B cell (primary cell): ENCODE data around the gene MLH1. TPM values are rescaled to one million over a fixed set of nuclear protein-coding genes. Genes with fewer than 3 reads are reported as not detected.

Experiments
- ATAC-seq: fragments of 200-7000 bp; cut with Tn5 transposase; one replicate; pipeline ENCODE4 v1.10.0; 2021; ENCODE audit warnings: low read depth, mild to moderate bottlenecking, moderate number of reproducible peaks, moderate library complexity
- CTCF ChIA-PET: fragments of 350-600 bp; sonication (Branson Sonifier 250); formaldehyde crosslinking; loops from one replicate; lab custom pipeline; 2021; ENCODE audit warnings: antibody characterized with exemption, inconsistent platforms; lab: Charles Lee
- POLR2A ChIA-PET: fragments of 350-600 bp; sonication (Branson Sonifier 250); formaldehyde crosslinking; loops from one replicate; lab custom pipeline; 2021; ENCODE audit warnings: antibody characterized with exemption; lab: Charles Lee
- DNase-seq: peaks from one replicate; pipeline ENCODE4 v3.0.0; 2013
- H2AFZ ChIP-seq: 2 replicates; pipeline ENCODE4 v1.6.1; 2012; ENCODE audit warnings: mild to moderate bottlenecking, low read depth, low read length; ENCODE audit not compliant: insufficient read depth, poor library complexity, severe bottlenecking
- H3K27ac ChIP-seq, 2 donors: 1 replicate in 1 of 2; 2 replicates in 1 of 2; pipeline ENCODE4 v1.5.1; 2012 to 2013; ENCODE audit warnings: low read length in 2 of 2, mild to moderate bottlenecking in 2 of 2, moderate library complexity in 1 of 2
- H3K27me3 ChIP-seq, 4 experiments: fragments of 200-600 bp in 1 of 4; sonication (generic) in 1 of 4; replicated peaks in 1 of 4; 1 replicate in 2 of 4; 2 replicates in 2 of 4; pipeline versions ENCODE4 v1.6.1 to v1.7.0; 2013 to 2016; ENCODE audit warnings: low read length in 3 of 4, mild to moderate bottlenecking in 2 of 4, mixed read lengths in 1 of 4, moderate library complexity in 1 of 4; ENCODE audit not compliant: insufficient read depth in 4 of 4, control insufficient read depth in 3 of 4; ENCODE audit errors: control extremely low read depth in 1 of 4
- H3K36me3 ChIP-seq, 2 experiments: replicated peaks in 1 of 2; 1 replicate in 1 of 2; 2 replicates in 1 of 2; pipeline versions ENCODE4 v1.6.1 to v1.7.1; 2013; ENCODE audit warnings: low read length in 1 of 2; ENCODE audit not compliant: insufficient read depth in 2 of 2, control insufficient read depth in 1 of 2; ENCODE audit errors: control extremely low read depth in 1 of 2, extremely low read depth in 1 of 2
- H3K4me1 ChIP-seq, 2 donors: fragments of 200-600 bp in 1 of 2; sonication (generic) in 1 of 2; 1 replicate in 1 of 2; 2 replicates in 1 of 2; pipeline versions ENCODE4 v1.5.1 to v1.6.1; 2013 to 2017; ENCODE audit warnings: low read length in 2 of 2; ENCODE audit not compliant: control insufficient read depth in 2 of 2, insufficient read depth in 2 of 2
- H3K4me2 ChIP-seq: replicated peaks from 2 replicates; pipeline ENCODE3; 2012; ENCODE audit warnings: mild to moderate bottlenecking, low read depth, low read length; ENCODE audit not compliant: poor library complexity, severe bottlenecking
- H3K4me3 ChIP-seq, 5 experiments: fragments of 200-600 bp in 1 of 5; sonication (generic) in 1 of 5; 1 replicate in 3 of 5; 2 replicates in 2 of 5; pipeline versions ENCODE4 v1.5.1 to v1.7.0; 2011 to 2016; ENCODE audit warnings: low read length in 4 of 5, mild to moderate bottlenecking in 4 of 5, low read depth in 2 of 5, control low read depth in 1 of 5, moderate library complexity in 1 of 5; ENCODE audit not compliant: insufficient read depth in 1 of 5; ENCODE audit errors: control extremely low read depth in 1 of 5, extremely low read depth in 1 of 5
- H3K79me2 ChIP-seq: fragments of 200-600 bp; sonication (generic); one replicate; pipeline ENCODE4 v1.6.0; 2016; ENCODE audit warnings: low read length; ENCODE audit not compliant: control insufficient read depth, insufficient read depth
- H3K9ac ChIP-seq: fragments of 200-600 bp; sonication (generic); 2 replicates; pipeline ENCODE4 v1.6.1; 2017; ENCODE audit warnings: mild to moderate bottlenecking, low read length, moderate library complexity
- H3K9me3 ChIP-seq, 3 donors: one replicate each; pipeline versions ENCODE4 v1.6.1 to v1.7.1; 2013; ENCODE audit warnings: low read length in 2 of 3; ENCODE audit not compliant: control insufficient read depth in 2 of 3, insufficient read depth in 1 of 3; ENCODE audit errors: control extremely low read depth in 1 of 3
- H4K20me1 ChIP-seq: 2 replicates; pipeline ENCODE4 v1.6.0; 2012; ENCODE audit warnings: mild to moderate bottlenecking, low read length; ENCODE audit not compliant: insufficient read depth, control insufficient read depth, poor library complexity, severe bottlenecking
- H3K27ac Mint-ChIP-seq: one replicate; pipeline ENCODE4 v1.8.0; 2021; ENCODE audit warnings: mixed read lengths
- H3K27me3 Mint-ChIP-seq: one replicate; pipeline ENCODE4 v1.8.0; 2021; ENCODE audit warnings: mixed read lengths
- H3K4me1 Mint-ChIP-seq: one replicate; pipeline ENCODE4 v1.8.0; 2021; ENCODE audit warnings: mixed read lengths
- H3K4me3 Mint-ChIP-seq: one replicate; pipeline ENCODE4 v1.8.0; 2021; ENCODE audit warnings: mixed read lengths
- H3K9me3 Mint-ChIP-seq: one replicate; pipeline ENCODE4 v1.8.0; 2022; ENCODE audit warnings: mixed read lengths; ENCODE audit not compliant: insufficient read depth
- CTCF ChIP-seq: fragments of 200-600 bp; IDR thresholded peaks from one replicate; pipeline ENCODE4 v1.8.0; 2022; ENCODE audit warnings: antibody characterized with exemption, mild to moderate bottlenecking
- EZH2 ChIP-seq: IDR thresholded peaks from 2 replicates; pipeline ENCODE4 v1.6.1; 2012; ENCODE audit warnings: borderline replicate concordance, low read depth, mild to moderate bottlenecking, moderate library complexity, low read length; ENCODE audit not compliant: insufficient read depth, poor library complexity, severe bottlenecking
- WGBS: methylation state at CpG from one replicate; pipeline ENCODE4 v1.1.5; 2013; ENCODE audit warnings: missing lambda C conversion rate; ENCODE audit not compliant: insufficient coverage; 5-methylcytosine and 5-hydroxymethylcytosine counted together
- intact Hi-C: fragments of 100-400 bp; cut with micrococcal nuclease; formaldehyde crosslinking; loops from one replicate; pipeline ENCODE4 v1.10.0; 2022
- polyA minus RNA-seq: library from RNA; depleted of rRNA, polyadenylated mRNA; stranded (reverse); fragments of >200 nt; gene quantifications from 2 replicates; pipeline ENCODE4 v1.2.3, GENCODE V29; 2012
- polyA plus RNA-seq: library from polyadenylated mRNA; depleted of rRNA; stranded (reverse); fragments of >200 nt; gene quantifications from 2 replicates; pipeline ENCODE4 v1.2.3, GENCODE V29; 2012
- total RNA-seq, 2 donors: library from RNA; stranded (reverse); fragments of 120-200 nt in 1 of 2; gene quantifications; 1 replicate in 1 of 2; 2 replicates in 1 of 2; pipeline versions ENCODE4 v1.2.3 to v1.2.4, GENCODE V29; 2013 to 2022

The MLH1 gene
- total RNA-seq, result 38.5 and 46.3 TPM in 2 replicates
- total RNA-seq (2013), result 59.8 TPM
- 22.4 and 26.1 TPM in 2 replicates for polyA plus RNA-seq
- 62.8 and 67.2 TPM in 2 replicates for polyA minus RNA-seq

GRCh38 chr3:36993326-36994283 lies at the start of gene MLH1:
Gene MLH1 (plus strand): TSS chr3:36993518. CDS start chr3:36993548, 30 bp downstream.
- Histone ChIP-seq H3K4me1 (peaks cover 39 to 46% of the 10 kb centered on the region in 2 donors), H3K27ac (peak within 1 kb of the TSS; percentile 97 to 98), H2AFZ (peak within 1 kb of the TSS; percentile 78), H3K4me2 (peak within 1 kb of the TSS; percentile 89), H4K20me1 (no peaks in the 10 kb centered on the region), H3K27me3 (no peaks in the 10 kb centered on the region), H3K4me3 (peak within 1 kb of the TSS; percentile 72 to 86 (median 76)), H3K9me3 (no peaks in the 10 kb centered on the region), H3K36me3 (peaks cover 2 to 29% of the 10 kb centered on the region in 2 experiments), H3K9ac (peak within 1 kb of the TSS; percentile 84), H3K79me2 (peaks cover 69% of the 10 kb centered on the region)
- Mint-ChIP-seq H3K27me3 (no peaks in the 10 kb centered on the region), H3K27ac (no peak within 1 kb of the TSS), H3K9me3 (no peaks in the 10 kb centered on the region), H3K4me3 (no peak within 1 kb of the TSS), H3K4me1 (peaks cover 38% of the 10 kb centered on the region)
- ChIA-PET CTCF (interaction anchor here (0.7 to 3.8 kb wide), 13 partner anchors 9 to 186 kb away, joined by 3 to 25 read pairs (median 4); no protein-coding TSS in a partner anchor), POLR2A (interaction anchor here (0.6 to 1.8 kb wide), 12 partner anchors 22 to 1171 kb away, joined by 3 to 12 read pairs (median 4); partner anchors contain the start of gene TRANK1)
- ATAC-seq, result peak; percentile 85
- TF ChIP-seq CTCF (no peak), EZH2 (no peak)
- intact Hi-C loops, result loop anchor here (1.0 to 5.0 kb wide), 4 partner anchors 23 to 101 kb away; no protein-coding TSS in a partner anchor
- under 1% methylated on average over 37 of the region's 47 CpGs for WGBS
- DNase-seq, result peak; percentile 100
